ENCODE measurements around the gene LDLRAD3.

DNA sequence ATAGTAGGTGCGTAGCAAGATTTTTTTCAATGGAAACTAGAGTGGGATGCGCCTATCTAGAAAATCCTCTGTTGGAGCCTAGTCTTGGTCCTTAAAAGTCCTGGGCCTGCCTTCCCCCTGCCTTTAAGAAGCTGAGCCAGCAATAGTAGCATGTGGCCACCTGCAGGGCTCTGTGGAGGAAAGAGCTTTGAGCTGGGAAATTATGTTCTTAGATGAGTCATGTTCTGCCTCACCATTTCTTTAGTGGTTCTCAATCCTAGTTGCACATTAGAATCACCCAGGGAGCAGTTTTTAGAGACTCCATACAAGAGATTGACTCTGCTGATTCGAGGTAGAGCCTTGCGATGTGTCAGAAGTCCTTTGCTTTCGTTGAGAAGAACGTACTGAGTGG lies 211.9 kb downstream of the LDLRAD3 start:
- TF ChIP-seq, protein P1, sequence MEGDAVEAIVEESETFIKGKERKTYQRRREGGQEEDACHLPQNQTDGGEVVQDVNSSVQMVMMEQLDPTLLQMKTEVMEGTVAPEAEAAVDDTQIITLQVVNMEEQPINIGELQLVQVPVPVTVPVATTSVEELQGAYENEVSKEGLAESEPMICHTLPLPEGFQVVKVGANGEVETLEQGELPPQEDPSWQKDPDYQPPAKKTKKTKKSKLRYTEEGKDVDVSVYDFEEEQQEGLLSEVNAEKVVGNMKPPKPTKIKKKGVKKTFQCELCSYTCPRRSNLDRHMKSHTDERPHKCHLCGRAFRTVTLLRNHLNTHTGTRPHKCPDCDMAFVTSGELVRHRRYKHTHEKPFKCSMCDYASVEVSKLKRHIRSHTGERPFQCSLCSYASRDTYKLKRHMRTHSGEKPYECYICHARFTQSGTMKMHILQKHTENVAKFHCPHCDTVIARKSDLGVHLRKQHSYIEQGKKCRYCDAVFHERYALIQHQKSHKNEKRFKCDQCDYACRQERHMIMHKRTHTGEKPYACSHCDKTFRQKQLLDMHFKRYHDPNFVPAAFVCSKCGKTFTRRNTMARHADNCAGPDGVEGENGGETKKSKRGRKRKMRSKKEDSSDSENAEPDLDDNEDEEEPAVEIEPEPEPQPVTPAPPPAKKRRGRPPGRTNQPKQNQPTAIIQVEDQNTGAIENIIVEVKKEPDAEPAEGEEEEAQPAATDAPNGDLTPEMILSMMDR (IDR thresholded peaks at IDR 0.05) = no peak
- TF ChIP-seq POLR2A (IDR thresholded peaks at IDR 0.05) (no peak), EP300 (IDR thresholded peaks at IDR 0.05) (no peak)

Data from ovary (tissue), 3 donors.